A549 (cell line): ENCODE results near the gene NLGN4Y.

ENCODE experiments used
- BCL3 ChIP-seq: fragments of >200 bp; sonication (Bioruptor Twin); formaldehyde crosslinking; IDR thresholded peaks from 3 replicates; pipeline ENCODE4 v1.6.1; 2016
- CHD2 ChIP-seq: fragments of 150-350 bp; IDR thresholded peaks from 2 replicates; pipeline ENCODE4 v1.6.1; 2014; ENCODE audit warnings: low read length; ENCODE audit not compliant: partially characterized antibody
- CTCF ChIP-seq: fragments of >200 bp; sonication (Bioruptor Twin); formaldehyde crosslinking; IDR thresholded peaks from 3 replicates; pipeline ENCODE4 v1.5.1; 2016
- HOXB5 ChIP-seq: fragments of 250-450 bp; sonication (Bioruptor Pico); IDR thresholded peaks from 2 replicates; pipeline ENCODE4 v1.5.0; 2020; ENCODE audit warnings: mild to moderate bottlenecking, moderate library complexity
- MYC ChIP-seq: IDR thresholded peaks from 2 replicates; pipeline ENCODE4 v1.6.1; 2012; ENCODE audit warnings: mild to moderate bottlenecking, inconsistent platforms, low read length, improper control_type of control experiment, borderline replicate concordance
- NPAS2 ChIP-seq: fragments of 250-450 bp; sonication (Bioruptor Pico); IDR thresholded peaks from 2 replicates; pipeline ENCODE4 v1.8.0; 2022; ENCODE audit warnings: mild to moderate bottlenecking, moderate library complexity, borderline replicate concordance
- POLR2A ChIP-seq: IDR thresholded peaks from 2 replicates; pipeline ENCODE4 v1.6.1; 2012; ENCODE audit warnings: mild to moderate bottlenecking, low read length
- RCOR1 ChIP-seq: fragments of 150-350 bp; IDR thresholded peaks from 2 replicates; pipeline ENCODE4 v1.6.1; 2014; ENCODE audit warnings: antibody characterized with exemption, low read length, low read depth
- RFX5 ChIP-seq: fragments of 450-650 bp; IDR thresholded peaks from 2 replicates; pipeline ENCODE4 v1.7.1; 2014; ENCODE audit warnings: antibody characterized with exemption, mild to moderate bottlenecking, moderate library complexity
- SMC3 ChIP-seq: fragments of >200 bp; sonication (Bioruptor Twin); formaldehyde crosslinking; IDR thresholded peaks from 3 replicates; pipeline ENCODE4 v1.6.1; 2018; ENCODE audit warnings: inconsistent platforms

GRCh38 chrY:14804041-14804440 is 279.7 kb downstream of the NLGN4Y start:
- TF ChIP-seq SMC3 (no peak), CTCF (no peak), POLR2A (no peak), HOXB5 (no peak), CHD2 (no peak), BCL3 (no peak), RFX5 (no peak), MYC (no peak), NPAS2 (CRISPR knock-in tag) (no peak), RCOR1 (no peak)
